ENCODE data around the gene LAMTOR3.

DNA sequence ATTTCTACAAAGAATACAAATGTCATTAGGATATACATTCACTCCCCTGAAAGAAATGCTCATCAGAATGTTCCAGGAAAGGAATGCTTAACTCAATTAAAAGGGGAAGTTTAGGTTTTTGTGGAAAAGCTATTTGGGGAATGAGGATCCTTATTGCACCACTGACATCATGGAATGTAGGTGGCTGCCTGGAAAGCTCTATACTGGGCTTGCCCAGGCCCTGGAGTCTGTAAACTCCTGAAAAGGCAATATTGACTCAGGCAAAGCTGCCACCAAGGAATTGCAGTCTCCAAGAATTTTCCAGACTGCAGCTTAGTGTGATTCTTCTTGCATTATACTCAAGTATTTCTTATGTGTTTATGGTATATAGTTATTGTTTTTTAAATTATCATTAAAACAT lies 61.9 kb downstream of the LAMTOR3 start:
- TF ChIP-seq POLR2A (IDR thresholded peaks at IDR 0.05; ENCODE audit: low read length) (no peak), GATA1 (IDR thresholded peaks at IDR 0.05; ENCODE audit: low read depth, low read length) (no peak)

Data from erythroblast (primary cell).